HepG2 (cell line): ENCODE data around the gene PCSK6. TPM values are rescaled to one million over a fixed set of nuclear protein-coding genes. Genes with fewer than 3 reads are reported as not detected.
A peak's percentile ranks its signal among the peaks of the same experiment; 100 is the strongest.

Experiments
- DNMT1 ChIP-seq: sonication (generic); formaldehyde crosslinking; IDR thresholded peaks from 2 replicates; pipeline ENCODE4 v1.5.1; 2020; ENCODE audit warnings: mild to moderate bottlenecking, missing genetic modification reagents
- ERF ChIP-seq: IDR thresholded peaks from 2 replicates; pipeline ENCODE4 v1.6.1; 2018; ENCODE audit warnings: missing biosample characterization, missing genetic modification reagents
- FOXC1 ChIP-seq: sonication (generic); formaldehyde crosslinking; IDR thresholded peaks from 2 replicates; pipeline ENCODE4 v1.8.0; 2022; ENCODE audit warnings: mild to moderate bottlenecking, missing genetic modification reagents, borderline replicate concordance
- GABPB1 ChIP-seq: IDR thresholded peaks from 2 replicates; pipeline ENCODE4 v1.6.1; 2016; ENCODE audit warnings: mild to moderate bottlenecking, missing genetic modification reagents, moderate library complexity, missing compliant biosample characterization
- HNRNPL ChIP-seq: fragments of 200-400 bp; formaldehyde crosslinking; IDR thresholded peaks from 2 replicates; pipeline ENCODE4 v1.6.1; 2017; ENCODE audit warnings: mild to moderate bottlenecking, low read depth, low read length
- HOXD1 ChIP-seq: sonication (generic); formaldehyde crosslinking; IDR thresholded peaks from 2 replicates; pipeline ENCODE4 v1.5.0; 2020; ENCODE audit warnings: missing genetic modification reagents
- MED1 ChIP-seq: sonication (generic); formaldehyde crosslinking; IDR thresholded peaks from 2 replicates; pipeline ENCODE4 v1.4.0; 2020; ENCODE audit warnings: missing genetic modification reagents
- MIER3 ChIP-seq: IDR thresholded peaks from 2 replicates; pipeline ENCODE4 v1.6.1; 2016; ENCODE audit warnings: missing compliant biosample characterization, borderline replicate concordance
- MIXL1 ChIP-seq: IDR thresholded peaks from 2 replicates; pipeline ENCODE4 v1.6.1; 2016
- ONECUT2 ChIP-seq: sonication (generic); formaldehyde crosslinking; IDR thresholded peaks from 2 replicates; pipeline ENCODE4 v1.4.0; 2020; ENCODE audit warnings: missing genetic modification reagents
- RBM39 ChIP-seq: fragments of 200-400 bp; formaldehyde crosslinking; IDR thresholded peaks from one replicate; pipeline ENCODE4 v1.6.1; 2018; ENCODE audit warnings: antibody characterized with exemption, mild to moderate bottlenecking, low read depth, low read length; ENCODE audit not compliant: poor library complexity, severe bottlenecking
- TGIF2 ChIP-seq: IDR thresholded peaks from 2 replicates; pipeline ENCODE4 v1.6.1; 2016; ENCODE audit warnings: control low read depth, missing compliant biosample characterization
- THYN1 ChIP-seq: sonication (generic); formaldehyde crosslinking; IDR thresholded peaks from 2 replicates; pipeline ENCODE4 v1.8.1; 2023; ENCODE audit warnings: low read depth, mild to moderate bottlenecking, moderate library complexity, missing genetic modification reagents, borderline replicate concordance
- XRCC5 ChIP-seq: fragments of 200-400 bp; formaldehyde crosslinking; optimal IDR thresholded peaks from 2 replicates; pipeline ENCODE3; 2017; ENCODE audit warnings: mild to moderate bottlenecking, low read length
- ZNF431 ChIP-seq: sonication (generic); formaldehyde crosslinking; IDR thresholded peaks from 2 replicates; pipeline ENCODE4 v1.9.0; 2022; ENCODE audit warnings: missing genetic modification reagents, low read depth, mild to moderate bottlenecking, borderline replicate concordance
- ZNF557 ChIP-seq: sonication (generic); formaldehyde crosslinking; IDR thresholded peaks from 2 replicates; pipeline ENCODE4 v1.4.0; 2020; ENCODE audit warnings: missing genetic modification reagents
- ZNF746 ChIP-seq: sonication (generic); formaldehyde crosslinking; IDR thresholded peaks from 2 replicates; pipeline ENCODE4 v1.8.0; 2022; ENCODE audit warnings: mild to moderate bottlenecking, missing genetic modification reagents
- polyA plus RNA-seq, 8 experiments: library from polyadenylated mRNA; depleted of rRNA in 3 of 8; stranded (reverse) in 7 of 8; unstranded in 1 of 8; fragments of >200 nt; fragmentation: Illumina TruSeq in 4 of 8; extraction: Trizol in 4 of 8; gene quantifications; 2 replicates each; pipeline versions ENCODE4 v1.2.1 to v1.2.3, GENCODE V29; 2011 to 2016; ENCODE audit warnings: low read depth in 4 of 8, missing spikeins in 1 of 8, mixed read lengths in 1 of 8; ENCODE audit not compliant: insufficient read depth in 1 of 8
- total RNA-seq, 5 experiments: library from RNA; depleted of rRNA; stranded (reverse); fragments of >200 nt; fragmentation: Illumina TruSeq; extraction: Trizol; gene quantifications; 2 replicates each; pipeline ENCODE4 v1.2.3, GENCODE V29; 2016; ENCODE audit warnings: low read depth in 1 of 5
- TF ChIP-seq, protein P1 (sequence below): sonication (generic); formaldehyde crosslinking; IDR thresholded peaks from 2 replicates; pipeline ENCODE4 v1.9.0; 2022; ENCODE audit warnings: low read depth, missing genetic modification reagents
- TF ChIP-seq, protein P2 (sequence below): sonication (generic); formaldehyde crosslinking; IDR thresholded peaks from 2 replicates; pipeline ENCODE4 v1.4.0; 2020; ENCODE audit warnings: missing genetic modification reagents
- TF ChIP-seq, protein P3 (sequence below): sonication (generic); formaldehyde crosslinking; IDR thresholded peaks from 2 replicates; pipeline ENCODE4 v1.4.0; 2020; ENCODE audit warnings: missing genetic modification reagents, borderline replicate concordance
- TF ChIP-seq, protein P4 (sequence below): sonication (generic); formaldehyde crosslinking; IDR thresholded peaks from 2 replicates; pipeline ENCODE4 v1.4.0; 2020; ENCODE audit warnings: missing genetic modification reagents

Gene PCSK6
- total and polyA plus RNA-seq, 2 of the 13 experiments (the other 11 are each of a cell fraction or from before 2014, with no cell fraction given), result 56.5 to 155 TPM

DNA sequence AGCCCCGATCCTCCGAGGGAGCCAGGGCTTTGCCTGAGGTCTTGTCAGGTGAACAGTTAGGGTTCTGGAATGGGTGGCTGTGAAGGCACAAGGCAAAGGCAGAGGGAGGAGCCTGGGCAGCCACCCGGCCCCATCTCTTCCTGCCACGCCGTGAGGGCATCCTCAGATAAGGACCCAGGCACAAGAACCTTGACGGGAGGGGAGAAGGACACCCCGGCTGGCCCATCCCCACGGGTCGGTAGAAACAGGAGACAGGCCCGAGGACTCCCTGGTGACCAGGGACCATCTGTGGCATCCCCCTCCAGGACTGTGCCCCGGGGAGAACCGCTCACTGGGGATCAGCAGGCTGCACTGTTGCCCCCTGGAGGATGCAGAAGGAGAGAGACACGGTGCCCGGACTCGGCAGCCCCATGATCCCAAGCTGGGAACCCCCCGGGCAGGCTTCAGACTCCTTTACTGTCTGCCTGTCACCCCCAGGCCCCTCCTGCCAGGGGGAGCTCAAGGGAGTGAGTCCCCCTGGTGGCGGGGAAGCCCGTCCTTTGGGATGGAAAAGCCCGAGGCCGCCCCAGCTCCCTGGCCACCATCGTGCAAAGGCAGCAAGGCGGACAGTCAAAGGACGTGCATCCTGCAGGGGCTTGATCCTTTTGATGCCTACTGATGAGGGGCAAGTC is 12.3 kb upstream of the PCSK6 start (continued):
- TF ChIP-seq ERF (CRISPR knock-in tag), result peak; percentile 57
- TF ChIP-seq, protein P1, sequence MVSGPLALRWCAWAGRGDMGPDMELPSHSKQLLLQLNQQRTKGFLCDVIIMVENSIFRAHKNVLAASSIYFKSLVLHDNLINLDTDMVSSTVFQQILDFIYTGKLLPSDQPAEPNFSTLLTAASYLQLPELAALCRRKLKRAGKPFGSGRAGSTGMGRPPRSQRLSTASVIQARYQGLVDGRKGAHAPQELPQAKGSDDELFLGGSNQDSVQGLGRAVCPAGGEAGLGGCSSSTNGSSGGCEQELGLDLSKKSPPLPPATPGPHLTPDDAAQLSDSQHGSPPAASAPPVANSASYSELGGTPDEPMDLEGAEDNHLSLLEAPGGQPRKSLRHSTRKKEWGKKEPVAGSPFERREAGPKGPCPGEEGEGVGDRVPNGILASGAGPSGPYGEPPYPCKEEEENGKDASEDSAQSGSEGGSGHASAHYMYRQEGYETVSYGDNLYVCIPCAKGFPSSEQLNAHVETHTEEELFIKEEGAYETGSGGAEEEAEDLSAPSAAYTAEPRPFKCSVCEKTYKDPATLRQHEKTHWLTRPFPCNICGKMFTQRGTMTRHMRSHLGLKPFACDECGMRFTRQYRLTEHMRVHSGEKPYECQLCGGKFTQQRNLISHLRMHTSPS (CRISPR knock-in tag), result peak; percentile 80; the same call in 1 of the 2 replicates
- peak; percentile 62 for TF ChIP-seq GABPB1 (CRISPR knock-in tag)
- TF ChIP-seq MIER3 (CRISPR knock-in tag), result no peak; the same call in 1 of the 2 replicates
- peak; percentile 87 for TF ChIP-seq HNRNPL
- TF ChIP-seq TGIF2 (CRISPR knock-in tag), result no peak
- peak; percentile 53 for TF ChIP-seq RBM39
- no peak for TF ChIP-seq ZNF431 (CRISPR knock-in tag)
- TF ChIP-seq MIXL1, result no peak
- no peak for TF ChIP-seq ONECUT2 (CRISPR knock-in tag)
- TF ChIP-seq ZNF557 (CRISPR knock-in tag), result no peak
- peak; percentile 92 for TF ChIP-seq XRCC5
- no peak for TF ChIP-seq THYN1 (CRISPR knock-in tag)
- TF ChIP-seq HOXD1 (CRISPR knock-in tag), result no peak
- TF ChIP-seq, protein P2, sequence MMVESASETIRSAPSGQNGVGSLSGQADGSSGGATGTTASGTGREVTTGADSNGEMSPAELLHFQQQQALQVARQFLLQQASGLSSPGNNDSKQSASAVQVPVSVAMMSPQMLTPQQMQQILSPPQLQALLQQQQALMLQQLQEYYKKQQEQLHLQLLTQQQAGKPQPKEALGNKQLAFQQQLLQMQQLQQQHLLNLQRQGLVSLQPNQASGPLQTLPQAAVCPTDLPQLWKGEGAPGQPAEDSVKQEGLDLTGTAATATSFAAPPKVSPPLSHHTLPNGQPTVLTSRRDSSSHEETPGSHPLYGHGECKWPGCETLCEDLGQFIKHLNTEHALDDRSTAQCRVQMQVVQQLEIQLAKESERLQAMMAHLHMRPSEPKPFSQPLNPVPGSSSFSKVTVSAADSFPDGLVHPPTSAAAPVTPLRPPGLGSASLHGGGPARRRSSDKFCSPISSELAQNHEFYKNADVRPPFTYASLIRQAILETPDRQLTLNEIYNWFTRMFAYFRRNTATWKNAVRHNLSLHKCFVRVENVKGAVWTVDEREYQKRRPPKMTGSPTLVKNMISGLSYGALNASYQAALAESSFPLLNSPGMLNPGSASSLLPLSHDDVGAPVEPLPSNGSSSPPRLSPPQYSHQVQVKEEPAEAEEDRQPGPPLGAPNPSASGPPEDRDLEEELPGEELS, result peak; percentile 33; the same call in 1 of the 2 replicates
- TF ChIP-seq, protein P3, sequence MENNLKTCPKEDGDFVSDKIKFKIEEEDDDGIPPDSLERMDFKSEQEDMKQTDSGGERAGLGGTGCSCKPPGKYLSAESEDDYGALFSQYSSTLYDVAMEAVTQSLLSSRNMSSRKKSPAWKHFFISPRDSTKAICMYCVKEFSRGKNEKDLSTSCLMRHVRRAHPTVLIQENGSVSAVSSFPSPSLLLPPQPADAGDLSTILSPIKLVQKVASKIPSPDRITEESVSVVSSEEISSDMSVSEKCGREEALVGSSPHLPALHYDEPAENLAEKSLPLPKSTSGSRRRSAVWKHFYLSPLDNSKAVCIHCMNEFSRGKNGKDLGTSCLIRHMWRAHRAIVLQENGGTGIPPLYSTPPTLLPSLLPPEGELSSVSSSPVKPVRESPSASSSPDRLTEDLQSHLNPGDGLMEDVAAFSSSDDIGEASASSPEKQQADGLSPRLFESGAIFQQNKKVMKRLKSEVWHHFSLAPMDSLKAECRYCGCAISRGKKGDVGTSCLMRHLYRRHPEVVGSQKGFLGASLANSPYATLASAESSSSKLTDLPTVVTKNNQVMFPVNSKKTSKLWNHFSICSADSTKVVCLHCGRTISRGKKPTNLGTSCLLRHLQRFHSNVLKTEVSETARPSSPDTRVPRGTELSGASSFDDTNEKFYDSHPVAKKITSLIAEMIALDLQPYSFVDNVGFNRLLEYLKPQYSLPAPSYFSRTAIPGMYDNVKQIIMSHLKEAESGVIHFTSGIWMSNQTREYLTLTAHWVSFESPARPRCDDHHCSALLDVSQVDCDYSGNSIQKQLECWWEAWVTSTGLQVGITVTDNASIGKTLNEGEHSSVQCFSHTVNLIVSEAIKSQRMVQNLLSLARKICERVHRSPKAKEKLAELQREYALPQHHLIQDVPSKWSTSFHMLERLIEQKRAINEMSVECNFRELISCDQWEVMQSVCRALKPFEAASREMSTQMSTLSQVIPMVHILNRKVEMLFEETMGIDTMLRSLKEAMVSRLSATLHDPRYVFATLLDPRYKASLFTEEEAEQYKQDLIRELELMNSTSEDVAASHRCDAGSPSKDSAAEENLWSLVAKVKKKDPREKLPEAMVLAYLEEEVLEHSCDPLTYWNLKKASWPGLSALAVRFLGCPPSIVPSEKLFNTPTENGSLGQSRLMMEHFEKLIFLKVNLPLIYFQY, result no peak
- TF ChIP-seq DNMT1 (CRISPR knock-in tag), result no peak
- TF ChIP-seq FOXC1 (CRISPR knock-in tag), result no peak; the same call in 1 of the 2 replicates
- TF ChIP-seq, protein P4, sequence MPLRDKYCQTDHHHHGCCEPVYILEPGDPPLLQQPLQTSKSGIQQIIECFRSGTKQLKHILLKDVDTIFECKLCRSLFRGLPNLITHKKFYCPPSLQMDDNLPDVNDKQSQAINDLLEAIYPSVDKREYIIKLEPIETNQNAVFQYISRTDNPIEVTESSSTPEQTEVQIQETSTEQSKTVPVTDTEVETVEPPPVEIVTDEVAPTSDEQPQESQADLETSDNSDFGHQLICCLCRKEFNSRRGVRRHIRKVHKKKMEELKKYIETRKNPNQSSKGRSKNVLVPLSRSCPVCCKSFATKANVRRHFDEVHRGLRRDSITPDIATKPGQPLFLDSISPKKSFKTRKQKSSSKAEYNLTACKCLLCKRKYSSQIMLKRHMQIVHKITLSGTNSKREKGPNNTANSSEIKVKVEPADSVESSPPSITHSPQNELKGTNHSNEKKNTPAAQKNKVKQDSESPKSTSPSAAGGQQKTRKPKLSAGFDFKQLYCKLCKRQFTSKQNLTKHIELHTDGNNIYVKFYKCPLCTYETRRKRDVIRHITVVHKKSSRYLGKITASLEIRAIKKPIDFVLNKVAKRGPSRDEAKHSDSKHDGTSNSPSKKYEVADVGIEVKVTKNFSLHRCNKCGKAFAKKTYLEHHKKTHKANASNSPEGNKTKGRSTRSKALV (CRISPR knock-in tag), result no peak
- no peak for TF ChIP-seq ZNF746
- TF ChIP-seq MED1, result peak; percentile 29; the same call in 1 of the 2 replicates
